GM18858 (cell line): ENCODE measurements around the gene CDH1.

Source experiments
- ATAC-seq: cut with Tn5 transposase; IDR thresholded peaks from one replicate; pipeline ENCODE4 v1.9.1; 2021; ENCODE audit not compliant: unreplicated experiment

The CDH1 gene

DNA sequence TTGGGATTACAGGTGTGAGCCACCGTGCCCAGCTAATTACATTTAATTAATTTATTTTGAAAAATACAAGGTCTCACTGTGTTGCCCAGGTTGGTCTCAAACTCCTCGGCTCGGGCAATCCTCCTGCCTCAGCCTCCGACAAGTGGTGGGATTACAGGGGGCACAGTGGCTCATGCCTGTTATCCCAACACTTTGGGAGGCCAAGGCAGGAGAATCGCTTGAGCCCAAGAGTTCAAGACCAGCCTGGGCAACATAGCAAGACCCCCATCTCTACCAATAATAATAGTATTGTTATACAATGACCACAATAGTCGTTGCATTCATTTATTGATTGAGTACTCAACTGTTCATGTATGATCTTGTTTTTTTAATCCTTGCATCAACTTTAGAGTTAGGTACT lies 22.0 kb downstream of the CDH1 start:
- no peak for ATAC-seq

DNA sequence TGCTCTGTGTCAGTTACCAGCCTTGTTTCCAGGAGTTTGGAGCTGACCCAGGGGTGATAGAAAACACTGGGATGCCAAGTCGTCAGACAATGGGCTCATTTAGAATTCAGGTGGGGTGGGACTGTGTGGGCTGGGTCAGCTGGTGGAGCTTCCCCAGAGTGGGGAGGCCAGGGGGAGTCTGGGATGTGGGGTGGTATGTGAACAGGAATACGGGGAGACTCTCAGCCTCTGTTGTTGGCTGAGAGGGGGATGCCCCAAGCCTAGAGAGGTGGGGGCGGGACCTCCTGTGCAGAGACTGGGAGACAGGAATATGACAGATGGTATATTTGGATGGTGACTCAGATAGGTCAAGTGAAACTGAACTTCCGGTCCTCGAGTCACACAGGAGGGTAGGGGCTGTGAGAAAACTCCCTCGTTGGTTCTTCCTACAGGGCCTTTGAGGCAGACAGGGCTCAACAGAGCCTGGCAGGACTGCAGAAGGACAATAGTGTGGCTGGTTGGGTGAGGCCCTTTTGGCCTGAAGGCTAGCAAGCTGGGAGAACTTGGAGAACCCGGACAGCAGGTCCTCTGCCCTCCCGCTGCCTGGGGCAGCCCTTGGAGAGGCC lies 23.7 kb downstream of the CDH1 start:
- ATAC-seq: no peak

DNA sequence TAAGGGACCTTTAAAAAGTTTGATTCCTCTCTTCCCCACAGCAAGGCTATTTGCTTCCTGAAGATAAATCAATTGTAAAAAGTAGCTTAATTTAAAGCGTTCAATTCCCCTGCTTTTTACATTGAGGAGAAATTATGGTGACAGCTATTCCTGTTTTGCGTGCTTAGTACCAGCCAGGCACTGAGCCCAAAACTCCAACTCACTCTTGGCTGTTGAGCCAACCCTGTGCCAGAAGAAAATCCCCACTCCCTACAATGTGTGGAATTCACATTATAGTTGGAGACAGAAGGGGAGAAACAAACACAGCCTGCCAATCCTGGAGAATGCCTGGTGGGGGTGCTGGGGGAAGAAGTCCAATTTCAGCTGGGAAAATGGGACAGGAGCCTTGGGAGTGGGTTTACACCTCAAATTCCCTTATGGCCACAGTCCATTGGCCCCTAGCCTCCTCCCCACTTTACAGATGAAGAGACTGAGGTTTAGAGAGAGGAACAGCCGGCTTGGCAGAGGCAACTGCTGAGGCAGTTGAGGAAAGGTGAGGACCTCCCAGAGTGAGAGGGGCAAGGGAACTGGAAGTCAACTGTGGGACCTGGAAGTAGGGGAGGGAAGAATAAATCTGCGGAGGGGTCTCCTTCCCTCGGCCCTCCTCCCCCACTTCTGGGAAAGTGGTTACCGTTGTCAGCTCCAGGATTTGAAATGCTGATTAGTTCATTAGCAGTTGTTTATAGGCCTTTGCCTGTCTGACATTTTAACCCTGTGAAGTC lies 26.1 kb downstream of the CDH1 start:
- ATAC-seq: no peak

DNA sequence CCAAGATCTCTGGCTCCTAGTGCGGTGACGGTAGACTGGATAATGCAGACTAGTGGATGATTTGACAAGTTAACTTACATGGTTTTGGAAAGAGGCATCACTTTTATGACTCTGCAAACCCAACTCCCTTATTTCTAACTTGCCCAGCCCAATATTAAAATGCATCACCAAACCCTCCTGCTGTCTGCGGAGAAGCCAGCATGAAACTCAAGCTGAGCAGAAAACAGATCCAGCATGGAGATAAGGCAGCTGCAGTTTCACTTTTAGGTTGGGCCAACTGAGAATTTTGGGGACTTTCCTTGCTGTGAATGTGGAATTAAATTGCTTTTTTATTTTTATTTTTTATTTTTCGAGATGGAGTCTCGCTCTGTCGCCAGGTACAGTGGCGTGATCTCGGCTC lies 27.8 kb downstream of the CDH1 start:
- no peak for ATAC-seq

DNA sequence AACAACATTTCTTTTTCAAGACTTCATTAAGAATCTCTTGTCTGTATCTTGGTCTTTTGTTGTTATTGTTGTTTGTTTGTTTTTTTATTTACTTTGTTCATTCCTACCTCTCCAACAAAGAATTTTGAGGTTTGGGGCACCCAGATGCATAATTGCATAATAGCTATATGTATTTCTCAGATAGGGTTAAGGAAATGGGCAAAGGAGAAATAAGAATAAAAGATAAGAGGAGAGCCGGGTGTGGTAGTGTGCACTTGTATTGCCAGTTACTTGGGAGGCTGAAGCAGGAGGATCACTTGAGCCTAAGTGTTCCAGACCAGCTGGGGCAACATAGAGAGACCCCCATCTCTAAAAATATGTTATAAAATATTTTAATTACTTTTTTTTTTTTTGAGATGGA lies 30.5 kb downstream of the CDH1 start:
- ATAC-seq: no peak

DNA sequence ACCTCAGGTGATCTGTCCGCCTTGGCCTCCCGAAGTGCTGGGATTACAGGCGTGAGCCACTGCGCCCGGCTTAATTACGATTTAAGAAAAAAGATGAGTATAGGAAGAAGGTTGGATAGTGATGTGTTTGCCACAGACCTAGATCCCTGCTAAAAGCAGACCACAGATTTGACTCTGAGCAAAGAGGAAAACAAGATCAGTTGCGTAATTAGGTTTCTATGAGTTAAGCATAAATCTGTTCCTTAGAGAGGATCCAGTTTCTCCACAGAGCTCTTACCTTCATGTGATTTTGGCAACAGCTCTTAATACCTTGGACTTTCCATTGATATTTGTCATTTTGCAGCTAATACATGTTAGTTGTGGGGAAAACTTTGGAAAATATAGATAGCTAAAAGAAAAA lies 31.1 kb downstream of the CDH1 start:
- ATAC-seq: no peak

DNA sequence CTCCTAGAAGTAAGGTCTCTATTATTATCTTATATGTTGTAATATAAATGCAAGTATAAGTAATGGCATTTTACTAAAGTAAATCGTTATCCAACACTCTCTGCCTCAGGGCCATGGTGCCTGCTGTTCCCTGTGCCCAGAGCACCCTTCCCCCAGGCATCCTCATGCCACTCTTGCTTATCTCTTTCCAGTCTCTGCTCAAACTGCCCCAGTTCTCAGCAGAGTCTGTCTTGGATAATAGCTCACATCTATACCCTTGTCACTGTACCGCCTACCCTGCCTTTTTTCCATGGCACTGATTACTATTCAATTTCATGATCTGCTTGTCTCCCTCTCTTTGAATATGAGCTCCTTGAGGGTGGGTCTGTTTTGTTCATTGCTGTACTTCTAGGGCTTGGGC lies 31.7 kb downstream of the CDH1 start:
- no peak for ATAC-seq

DNA sequence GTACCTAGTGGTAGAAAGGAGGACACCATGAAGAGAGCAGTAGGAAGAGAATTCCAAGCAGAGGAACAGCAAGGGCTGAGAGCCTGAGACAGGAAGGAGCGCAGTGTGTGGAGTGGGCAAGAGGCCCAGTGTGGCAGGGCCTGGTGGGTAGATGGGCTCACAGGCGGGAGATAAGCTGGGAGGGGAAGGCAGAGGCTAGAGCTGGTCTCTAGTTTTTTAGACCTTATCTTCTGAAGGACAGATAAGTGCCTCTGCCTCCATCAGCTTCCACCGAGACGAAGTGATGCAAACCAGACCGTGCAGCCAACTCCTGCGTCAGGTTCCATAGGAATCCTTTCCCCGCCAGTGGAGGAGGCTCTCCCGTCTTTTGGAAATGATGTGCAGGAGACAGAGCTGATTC lies 33.6 kb downstream of the CDH1 start:
- ATAC-seq: no peak

DNA sequence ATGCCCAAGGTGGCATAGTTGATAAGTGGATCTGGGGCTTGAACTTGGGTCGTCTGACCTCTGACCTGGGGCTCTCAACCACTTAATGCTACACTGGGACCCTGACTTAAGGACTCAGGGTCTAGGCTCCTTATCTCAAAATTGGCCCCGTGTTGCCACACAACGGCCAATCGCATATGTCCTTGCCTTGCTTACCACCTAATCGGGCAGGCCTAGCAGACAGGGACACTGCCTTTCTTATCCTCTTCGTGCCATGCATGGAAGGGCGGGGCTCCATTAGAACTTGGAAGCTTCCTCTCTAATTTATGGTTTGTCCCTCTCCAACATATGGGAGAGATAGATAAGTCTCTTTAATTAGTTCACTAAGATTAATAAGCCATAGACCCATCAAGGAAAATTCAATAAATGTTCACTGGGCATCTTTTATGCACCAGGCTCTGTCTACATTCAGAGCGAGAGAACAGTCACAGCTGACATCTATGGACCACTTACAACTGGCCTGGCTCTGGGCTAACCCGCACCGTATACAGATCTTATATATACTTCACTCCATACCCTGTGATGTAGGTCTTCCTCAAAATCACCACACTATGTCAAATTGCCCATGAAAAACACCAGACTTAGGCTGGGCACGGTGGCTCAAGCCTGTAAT lies 35.1 kb downstream of the CDH1 start:
- no peak for ATAC-seq

DNA sequence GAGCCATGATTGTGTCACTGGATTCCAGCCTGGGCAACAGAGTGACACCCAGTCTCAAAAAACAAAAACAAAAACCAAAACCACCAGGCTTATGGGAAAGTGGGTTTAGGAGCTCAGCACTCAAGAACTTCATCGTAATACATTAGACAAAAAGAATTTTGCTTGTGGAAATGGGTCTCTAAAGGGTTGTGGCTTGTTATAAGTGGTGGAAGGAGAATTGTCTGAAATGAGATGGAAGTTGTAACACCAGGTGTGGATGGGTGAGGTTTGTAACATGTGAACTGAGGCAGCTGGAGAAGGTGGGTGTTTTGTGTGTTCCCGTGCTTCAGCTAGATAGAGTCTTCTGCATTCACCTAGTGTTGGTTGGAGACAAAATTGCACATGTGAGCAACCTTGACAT lies 35.8 kb downstream of the CDH1 start:
- ATAC-seq: no peak

DNA sequence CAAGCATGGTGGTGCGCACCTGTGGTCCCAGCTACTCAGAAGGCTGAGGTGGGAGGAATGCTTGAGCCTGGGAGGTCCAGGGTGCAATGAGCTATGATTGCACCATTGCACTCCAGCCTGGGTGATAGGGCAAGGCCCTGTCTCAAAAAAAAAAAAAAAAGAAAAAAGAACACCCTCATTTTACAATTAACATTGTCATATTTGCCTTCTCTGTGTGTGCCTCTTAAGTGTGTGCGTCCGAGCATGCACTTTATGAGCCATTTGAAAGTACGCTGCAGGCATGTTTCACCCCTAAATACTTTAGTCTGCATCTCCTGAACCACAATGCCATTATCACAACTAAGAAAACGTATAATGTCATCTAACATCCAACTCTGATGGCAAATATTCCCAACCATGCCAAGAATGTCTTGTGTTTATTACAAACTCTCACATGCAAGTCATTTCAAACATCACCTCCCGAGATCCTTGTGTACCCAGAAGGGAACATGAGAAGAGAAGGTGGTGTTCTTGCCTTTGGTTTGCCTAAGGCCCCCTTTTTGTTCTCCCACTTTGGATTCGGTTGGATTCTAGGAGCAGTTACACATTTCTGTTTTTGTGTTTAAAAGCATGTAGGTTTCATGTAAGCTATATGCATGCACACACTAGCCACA lies 38.0 kb downstream of the CDH1 start:
- ATAC-seq: no peak

DNA sequence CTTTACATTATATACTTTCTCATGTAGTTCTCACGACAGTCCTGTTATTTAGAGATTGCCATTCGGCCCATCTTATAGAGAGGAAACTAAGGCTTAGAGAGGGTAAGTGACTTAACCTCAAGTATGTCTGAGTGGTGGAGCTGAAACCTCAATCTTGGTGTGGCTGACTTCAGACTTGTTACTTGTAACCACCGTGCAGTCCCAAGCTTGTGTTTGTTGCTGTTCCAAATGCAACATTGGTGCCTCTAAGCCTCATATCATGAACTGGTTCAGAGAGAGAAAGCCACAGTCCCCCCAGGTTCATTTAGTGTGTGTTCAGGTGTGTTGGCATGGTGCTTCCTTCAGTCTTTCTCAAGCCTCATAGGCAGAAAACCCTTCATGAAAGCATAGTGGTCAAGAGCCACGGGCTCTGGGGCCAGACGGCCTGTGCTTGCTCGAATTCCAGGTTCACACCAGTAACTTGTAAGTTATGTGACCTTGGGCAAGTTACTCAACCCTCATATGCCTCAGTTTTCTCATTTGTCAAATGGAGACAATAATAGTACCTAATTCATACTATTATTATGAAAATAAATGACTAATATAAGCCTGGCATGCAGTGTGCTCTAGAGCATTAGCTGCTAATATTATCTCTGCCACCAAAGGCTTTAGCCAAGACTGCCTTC lies 39.9 kb downstream of the CDH1 start:
- ATAC-seq: peak; percentile 75

DNA sequence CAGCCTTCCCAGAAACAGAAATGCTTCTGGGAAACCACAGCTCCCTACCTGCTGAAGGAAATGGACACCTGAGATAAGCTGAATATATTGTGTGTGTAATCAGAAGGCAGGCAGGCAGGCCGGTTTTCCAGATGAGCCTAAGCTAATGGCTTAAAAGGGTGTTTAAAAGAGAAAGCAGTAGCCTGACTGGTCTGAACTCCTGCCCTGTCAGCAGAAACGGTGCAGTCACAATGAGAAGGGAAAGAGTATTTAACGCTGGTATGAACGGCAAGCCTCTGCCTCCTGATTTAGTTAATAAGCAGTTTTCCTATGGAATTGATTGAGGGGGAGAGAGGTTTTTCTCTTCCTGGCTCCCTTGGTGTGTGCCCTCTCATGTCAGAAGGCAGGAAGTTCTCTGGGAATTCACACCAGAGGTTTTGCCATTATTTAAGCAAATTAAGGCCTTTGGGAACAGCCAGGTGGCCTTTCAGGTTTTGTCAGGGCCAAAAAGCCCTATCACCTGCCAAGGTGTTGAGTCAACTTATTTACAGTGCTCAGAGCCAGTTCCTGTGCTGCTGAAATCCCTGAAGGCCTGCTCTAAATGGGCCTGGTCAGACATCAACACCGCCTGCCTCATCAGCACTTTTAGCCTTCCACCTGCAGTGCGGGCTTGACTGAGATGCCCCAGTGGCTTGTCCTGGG lies 41.6 kb downstream of the CDH1 start:
- no peak for ATAC-seq

DNA sequence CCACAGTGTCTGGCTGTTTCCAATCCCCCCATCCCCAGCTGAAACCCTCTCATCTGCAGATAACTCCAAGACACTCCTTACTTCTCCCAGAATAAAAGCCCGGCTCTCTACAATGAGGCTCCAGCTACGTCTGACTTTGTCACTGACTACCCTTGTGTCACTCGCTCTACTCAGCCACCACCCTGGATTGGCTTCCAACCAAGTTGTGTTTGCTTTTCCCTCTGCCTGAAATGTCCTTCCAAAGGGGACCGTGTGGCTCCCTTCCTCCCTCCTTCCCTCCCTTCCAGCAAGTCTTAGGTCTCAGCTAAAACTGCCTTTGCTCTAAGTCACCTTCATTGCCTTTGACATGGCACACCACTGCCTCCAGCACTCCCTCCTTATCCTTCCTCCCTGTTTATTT lies 42.8 kb downstream of the CDH1 start:
- ATAC-seq: no peak

DNA sequence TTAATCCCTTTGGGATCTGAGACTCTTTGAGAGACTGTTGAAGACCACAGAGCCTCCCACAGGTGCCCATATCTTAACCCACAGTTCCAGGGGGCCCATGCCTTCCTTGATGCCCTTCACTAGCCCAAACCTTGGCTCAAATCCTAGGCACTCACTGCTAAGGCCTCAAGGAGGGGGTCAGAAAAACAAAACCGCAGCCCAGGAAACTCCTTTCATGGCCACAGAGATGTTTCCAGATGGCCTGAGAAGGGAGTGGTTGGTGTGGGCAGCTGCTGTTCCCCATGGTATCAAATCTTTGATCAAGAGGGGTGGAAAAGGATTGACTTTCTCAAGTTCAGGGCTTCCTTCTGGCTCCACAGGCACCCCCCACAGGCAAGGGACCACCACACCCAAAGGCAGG lies 44.7 kb downstream of the CDH1 start:
- ATAC-seq: no peak

DNA sequence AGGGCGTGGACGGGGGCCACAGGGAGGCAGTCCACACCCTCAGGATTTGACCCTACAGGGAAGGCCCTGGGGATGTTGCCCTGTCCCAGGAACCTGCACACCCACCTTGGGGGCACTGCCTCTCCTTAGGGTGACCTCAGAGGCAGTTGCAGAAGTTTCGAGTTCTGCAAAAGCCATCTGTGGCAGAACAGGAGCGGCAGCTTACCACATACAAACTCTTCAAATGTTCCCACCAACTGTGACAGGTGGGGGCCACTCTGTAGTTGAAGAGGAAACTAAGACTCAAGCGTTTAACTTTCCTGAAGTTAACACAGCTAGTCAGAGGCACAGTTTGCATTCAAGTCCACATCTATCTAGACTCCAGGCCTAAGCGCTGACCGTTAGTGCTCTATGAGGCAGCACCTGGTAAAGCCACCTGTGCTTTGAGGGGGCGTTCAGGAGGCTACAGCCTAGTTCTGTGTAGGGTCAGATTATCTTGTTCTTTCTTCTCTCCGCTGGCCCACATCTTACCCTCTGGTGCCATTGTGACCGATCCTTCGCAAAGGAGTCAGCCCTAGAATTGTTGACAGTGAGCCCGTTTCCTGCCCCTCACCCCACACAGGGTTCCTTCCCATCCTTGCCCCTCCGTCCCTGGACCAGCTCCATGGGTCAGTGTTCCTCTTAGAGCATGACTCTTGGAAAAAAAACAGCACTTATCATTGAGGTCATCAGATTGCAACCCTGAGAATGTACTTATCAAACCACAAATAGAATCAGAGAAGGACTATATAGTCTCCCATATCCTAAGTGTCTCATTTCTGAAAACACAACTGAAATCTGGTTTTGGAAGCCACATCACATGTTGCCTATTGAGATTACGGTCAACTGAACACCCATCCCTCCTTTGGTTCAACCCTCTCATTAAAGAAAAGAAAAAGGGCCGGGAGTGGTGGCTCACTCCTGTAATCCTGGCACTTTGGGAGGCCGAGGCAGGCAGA lies 45.4 kb downstream of the CDH1 start:
- no peak for ATAC-seq

DNA sequence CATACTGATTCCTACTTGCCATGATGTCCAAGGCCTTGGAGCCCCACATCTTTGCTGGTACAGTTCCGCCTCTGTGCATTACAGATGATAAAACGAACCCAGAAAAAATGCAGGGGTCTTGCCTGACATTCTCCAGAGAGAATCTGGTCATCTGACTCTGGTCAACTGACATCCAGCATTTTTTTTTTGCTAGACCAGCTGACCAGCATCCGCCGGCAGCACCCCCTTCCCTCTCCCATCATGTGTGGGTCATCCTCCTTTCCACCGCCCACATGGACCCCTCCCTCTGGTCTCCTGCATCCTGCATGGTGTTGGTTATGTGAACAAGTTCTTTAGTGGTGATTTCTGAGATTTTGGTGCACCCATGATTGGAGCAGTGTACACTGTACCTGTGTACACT lies 47.1 kb downstream of the CDH1 start:
- ATAC-seq: no peak

DNA sequence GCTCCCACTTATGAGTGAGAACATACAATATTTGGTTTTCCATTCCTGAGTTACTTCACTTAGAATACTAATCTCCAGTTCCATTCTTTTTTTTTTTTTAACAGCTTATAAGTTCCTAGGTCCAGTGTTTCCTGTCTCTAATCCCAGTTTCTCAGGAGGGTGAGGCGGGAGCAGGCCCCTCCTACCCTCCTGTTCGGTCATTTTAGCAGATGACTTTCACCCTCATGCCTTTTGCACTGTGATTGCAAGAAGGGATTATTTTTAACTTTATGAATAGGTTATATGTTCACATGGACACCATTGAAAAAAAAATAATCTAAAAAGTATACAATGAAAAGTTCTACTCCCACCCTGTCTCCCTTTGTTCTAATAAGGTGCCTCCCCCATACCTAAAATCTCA lies 47.6 kb downstream of the CDH1 start:
- ATAC-seq: no peak

DNA sequence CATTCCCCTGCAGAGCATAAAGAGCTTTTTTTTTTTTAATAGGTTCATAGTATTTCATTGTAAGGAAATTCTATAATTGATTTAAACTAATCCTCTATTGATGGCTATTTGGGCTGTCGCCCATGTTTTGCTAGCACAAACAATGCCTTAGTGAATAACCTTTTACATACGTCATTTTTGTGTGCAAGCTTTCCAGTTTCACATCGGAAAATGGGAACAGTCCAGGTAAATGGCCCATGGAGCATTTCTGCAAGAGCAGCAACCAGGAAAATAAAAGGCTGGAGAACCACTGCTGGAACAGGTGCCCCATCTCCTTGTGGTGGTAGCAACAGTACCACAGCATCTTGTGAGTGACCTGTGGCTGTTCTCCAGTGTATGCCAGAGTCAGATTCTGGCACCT lies 48.6 kb downstream of the CDH1 start:
- ATAC-seq: no peak
